PFSK-1 (cell line): ENCODE measurements around the gene PPM1F.

Source experiments
- FOXP2 ChIP-seq: optimal IDR thresholded peaks from 2 replicates; pipeline ENCODE3; 2011; ENCODE audit warnings: borderline replicate concordance, control low read depth, inconsistent platforms; ENCODE audit not compliant: insufficient read depth; ENCODE audit errors: extremely low read length, extremely low read depth
- POLR2AphosphoS5 ChIP-seq: IDR thresholded peaks from 2 replicates; pipeline ENCODE4 v1.6.1; 2012; ENCODE audit warnings: low read depth, mild to moderate bottlenecking, control low read depth, low read length, moderate library complexity
- TAF1 ChIP-seq: IDR thresholded peaks from 2 replicates; pipeline ENCODE4 v1.6.1; 2012; ENCODE audit warnings: low read length, control low read depth, borderline replicate concordance; ENCODE audit not compliant: insufficient read depth
- TF ChIP-seq, protein P1 (sequence below), 2 experiments: IDR thresholded peaks; 2 replicates each; pipeline versions ENCODE4 v1.6.1 to v1.8.0; 2011 to 2012; ENCODE audit warnings: low read depth in 2 of 2, low read length in 2 of 2, control low read depth in 1 of 2, inconsistent platforms in 1 of 2, mild to moderate bottlenecking in 1 of 2, moderate library complexity in 1 of 2; ENCODE audit not compliant: insufficient read depth in 1 of 2

DNA sequence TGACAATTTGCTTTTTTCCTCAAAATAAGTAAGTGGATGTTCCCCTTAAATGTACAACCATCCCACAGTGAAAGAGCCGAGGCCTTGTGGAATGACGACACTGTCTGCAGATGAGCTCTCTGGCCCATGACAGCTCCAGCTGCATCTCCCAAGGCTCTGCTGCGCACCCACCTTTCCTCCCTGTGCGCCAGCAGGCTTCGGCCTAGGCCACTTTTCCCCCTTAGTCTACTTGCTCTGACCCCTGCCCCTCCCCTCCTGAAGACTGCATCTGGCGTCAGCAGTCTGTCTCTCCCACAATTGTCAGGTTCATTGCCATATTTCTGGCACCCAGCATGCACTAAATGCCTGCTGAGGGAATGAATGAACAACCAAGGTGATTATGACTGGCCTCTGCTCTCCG lies 27.9 kb upstream of the PPM1F start:
- no peak for TF ChIP-seq POLR2AphosphoS5
- TF ChIP-seq, protein P1, sequence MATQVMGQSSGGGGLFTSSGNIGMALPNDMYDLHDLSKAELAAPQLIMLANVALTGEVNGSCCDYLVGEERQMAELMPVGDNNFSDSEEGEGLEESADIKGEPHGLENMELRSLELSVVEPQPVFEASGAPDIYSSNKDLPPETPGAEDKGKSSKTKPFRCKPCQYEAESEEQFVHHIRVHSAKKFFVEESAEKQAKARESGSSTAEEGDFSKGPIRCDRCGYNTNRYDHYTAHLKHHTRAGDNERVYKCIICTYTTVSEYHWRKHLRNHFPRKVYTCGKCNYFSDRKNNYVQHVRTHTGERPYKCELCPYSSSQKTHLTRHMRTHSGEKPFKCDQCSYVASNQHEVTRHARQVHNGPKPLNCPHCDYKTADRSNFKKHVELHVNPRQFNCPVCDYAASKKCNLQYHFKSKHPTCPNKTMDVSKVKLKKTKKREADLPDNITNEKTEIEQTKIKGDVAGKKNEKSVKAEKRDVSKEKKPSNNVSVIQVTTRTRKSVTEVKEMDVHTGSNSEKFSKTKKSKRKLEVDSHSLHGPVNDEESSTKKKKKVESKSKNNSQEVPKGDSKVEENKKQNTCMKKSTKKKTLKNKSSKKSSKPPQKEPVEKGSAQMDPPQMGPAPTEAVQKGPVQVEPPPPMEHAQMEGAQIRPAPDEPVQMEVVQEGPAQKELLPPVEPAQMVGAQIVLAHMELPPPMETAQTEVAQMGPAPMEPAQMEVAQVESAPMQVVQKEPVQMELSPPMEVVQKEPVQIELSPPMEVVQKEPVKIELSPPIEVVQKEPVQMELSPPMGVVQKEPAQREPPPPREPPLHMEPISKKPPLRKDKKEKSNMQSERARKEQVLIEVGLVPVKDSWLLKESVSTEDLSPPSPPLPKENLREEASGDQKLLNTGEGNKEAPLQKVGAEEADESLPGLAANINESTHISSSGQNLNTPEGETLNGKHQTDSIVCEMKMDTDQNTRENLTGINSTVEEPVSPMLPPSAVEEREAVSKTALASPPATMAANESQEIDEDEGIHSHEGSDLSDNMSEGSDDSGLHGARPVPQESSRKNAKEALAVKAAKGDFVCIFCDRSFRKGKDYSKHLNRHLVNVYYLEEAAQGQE (IDR thresholded peaks at IDR 0.05; ENCODE audit: insufficient read depth in 1 of 2, low read depth in 2 of 2, low read length in 2 of 2), result no peak
- no peak for TF ChIP-seq TAF1
- no peak for TF ChIP-seq FOXP2
